Measurements from ENCODE around the gene STARD13.

Gene STARD13

DNA sequence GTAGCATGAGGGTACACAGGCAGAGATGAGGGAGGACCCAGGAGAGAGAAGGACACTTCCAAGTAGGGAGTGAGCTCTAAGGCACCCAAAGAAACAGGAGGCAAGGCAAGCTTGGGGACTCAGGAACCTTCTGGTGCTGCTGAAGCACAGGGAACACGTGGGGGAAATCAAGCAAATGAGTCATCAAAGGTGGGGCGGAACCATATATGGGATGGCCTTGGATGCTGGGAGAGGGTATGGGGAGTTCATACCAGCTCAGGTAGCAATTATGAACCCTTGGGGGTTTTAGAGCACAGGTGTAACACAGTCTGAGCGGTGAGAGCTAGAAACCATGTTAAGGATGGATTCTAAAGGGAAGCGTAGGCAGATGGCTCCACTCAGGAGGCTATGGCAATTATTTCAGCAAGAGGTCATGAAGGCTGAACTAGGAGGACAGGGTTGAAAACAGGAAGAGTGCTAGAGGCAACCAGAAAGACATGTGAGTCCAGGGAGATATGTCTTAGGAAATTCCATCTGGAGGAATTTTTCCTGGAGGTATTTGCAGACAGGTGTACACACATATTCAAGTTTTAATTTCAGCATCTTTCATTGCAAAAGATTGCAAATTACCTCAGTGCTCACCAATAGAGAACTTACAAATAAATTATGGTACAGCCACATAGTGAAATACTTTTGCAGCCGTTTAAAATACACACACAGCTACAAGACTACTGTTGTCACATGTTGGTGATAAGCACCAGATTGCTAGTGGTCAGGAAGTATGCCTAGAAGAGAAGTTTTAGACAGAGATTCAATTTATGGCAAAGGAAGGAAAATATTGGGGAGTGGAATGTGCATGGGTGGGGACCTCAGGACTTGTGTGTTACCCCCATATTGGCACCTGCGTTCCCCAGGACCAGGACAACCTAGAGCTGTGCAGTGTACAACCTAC lies 77.0 kb downstream of the STARD13 start:
- H2AFZ ChIP-seq (ENCODE audit: low read length): no peak overlapping the region
- TF ChIP-seq EZH2 (optimal IDR thresholded peaks at IDR 0.05; ENCODE audit: low read depth, low read length) (no peak), EZH2phosphoT487 (IDR thresholded peaks at IDR 0.05; ENCODE audit: low read length) (no peak)
- TF ChIP-seq, protein P1, sequence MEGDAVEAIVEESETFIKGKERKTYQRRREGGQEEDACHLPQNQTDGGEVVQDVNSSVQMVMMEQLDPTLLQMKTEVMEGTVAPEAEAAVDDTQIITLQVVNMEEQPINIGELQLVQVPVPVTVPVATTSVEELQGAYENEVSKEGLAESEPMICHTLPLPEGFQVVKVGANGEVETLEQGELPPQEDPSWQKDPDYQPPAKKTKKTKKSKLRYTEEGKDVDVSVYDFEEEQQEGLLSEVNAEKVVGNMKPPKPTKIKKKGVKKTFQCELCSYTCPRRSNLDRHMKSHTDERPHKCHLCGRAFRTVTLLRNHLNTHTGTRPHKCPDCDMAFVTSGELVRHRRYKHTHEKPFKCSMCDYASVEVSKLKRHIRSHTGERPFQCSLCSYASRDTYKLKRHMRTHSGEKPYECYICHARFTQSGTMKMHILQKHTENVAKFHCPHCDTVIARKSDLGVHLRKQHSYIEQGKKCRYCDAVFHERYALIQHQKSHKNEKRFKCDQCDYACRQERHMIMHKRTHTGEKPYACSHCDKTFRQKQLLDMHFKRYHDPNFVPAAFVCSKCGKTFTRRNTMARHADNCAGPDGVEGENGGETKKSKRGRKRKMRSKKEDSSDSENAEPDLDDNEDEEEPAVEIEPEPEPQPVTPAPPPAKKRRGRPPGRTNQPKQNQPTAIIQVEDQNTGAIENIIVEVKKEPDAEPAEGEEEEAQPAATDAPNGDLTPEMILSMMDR (IDR thresholded peaks at IDR 0.05; ENCODE audit: low read length): no peak

DNA sequence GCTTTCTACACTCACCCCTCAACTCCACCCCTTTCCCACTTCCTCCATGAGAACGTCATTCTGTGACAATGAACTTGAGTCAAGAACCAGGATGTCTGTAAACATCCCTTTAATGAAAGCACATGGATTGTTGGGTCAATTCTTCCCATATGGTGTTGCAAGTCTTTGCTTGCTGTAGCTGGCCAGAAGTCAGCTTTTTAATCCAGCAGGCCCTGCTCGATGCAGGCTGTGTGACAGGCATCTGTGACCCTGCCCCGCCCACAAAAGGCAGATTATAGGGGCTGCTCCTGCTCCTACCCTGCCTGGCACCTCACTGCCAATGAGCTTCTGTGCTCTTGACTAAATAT lies 78.0 kb downstream of the STARD13 start:
- TF ChIP-seq, protein P1 (IDR thresholded peaks at IDR 0.05; ENCODE audit: low read length): no peak
- TF ChIP-seq EZH2phosphoT487 (IDR thresholded peaks at IDR 0.05; ENCODE audit: low read length) (no peak), EZH2 (optimal IDR thresholded peaks at IDR 0.05; ENCODE audit: low read depth, low read length) (no peak)
- no peak overlapping the region for H3K4me2 ChIP-seq (ENCODE audit: low read depth, low read length)
- H3K9me2 ChIP-seq (replicated peaks; ENCODE audit: insufficient read depth, low read length): no peaks in the 10 kb centered on the region
- no peak overlapping the region for H3K27ac ChIP-seq (ENCODE audit: low read length)
- H3K4me3 ChIP-seq (ENCODE audit: low read length): no peak overlapping the region
- H3F3A ChIP-seq (ENCODE audit: insufficient read depth, low read length): no peaks in the 10 kb centered on the region
- H3K27me3 ChIP-seq (replicated peaks; ENCODE audit: insufficient read depth, low read length): no peaks in the 10 kb centered on the region
- H2AFZ ChIP-seq (ENCODE audit: low read length): no peak overlapping the region
- H3K36me3 ChIP-seq (replicated peaks; ENCODE audit: insufficient read depth, low read length): no peaks in the 10 kb centered on the region
- H3K4me1 ChIP-seq (ENCODE audit: low read length): no peaks in the 10 kb centered on the region
- DNase-seq: no peak
- H3K79me2 ChIP-seq (ENCODE audit: low read length): no peaks in the 10 kb centered on the region
- no peak overlapping the region for H3K9ac ChIP-seq (ENCODE audit: low read length)
- no peaks in the 10 kb centered on the region for H4K20me1 ChIP-seq (ENCODE audit: insufficient read depth, low read length)
- no peaks in the 10 kb centered on the region for H3K9me3 ChIP-seq (replicated peaks; ENCODE audit: insufficient read depth, low read length)

More for the DNA sequence above, 77.0 kb downstream of the STARD13 start:
- Histone ChIP-seq H3K36me3 (replicated peaks; ENCODE audit: insufficient read depth, low read length) (no peaks in the 10 kb centered on the region), H3K79me2 (ENCODE audit: low read length) (no peaks in the 10 kb centered on the region), H3K9me2 (replicated peaks; ENCODE audit: insufficient read depth, low read length) (no peaks in the 10 kb centered on the region), H3K4me3 (ENCODE audit: low read length) (no peak overlapping the region), H4K20me1 (ENCODE audit: insufficient read depth, low read length) (no peaks in the 10 kb centered on the region), H3F3A (ENCODE audit: insufficient read depth, low read length) (no peaks in the 10 kb centered on the region), H3K27me3 (replicated peaks; ENCODE audit: insufficient read depth, low read length) (no peaks in the 10 kb centered on the region), H3K4me2 (ENCODE audit: low read depth, low read length) (no peak overlapping the region), H3K9me3 (replicated peaks; ENCODE audit: insufficient read depth, low read length) (no peaks in the 10 kb centered on the region), H3K4me1 (ENCODE audit: low read length) (no peaks in the 10 kb centered on the region), H3K27ac (ENCODE audit: low read length) (no peak overlapping the region), H3K9ac (ENCODE audit: low read length) (no peak overlapping the region)
- no peak for DNase-seq

DNA sequence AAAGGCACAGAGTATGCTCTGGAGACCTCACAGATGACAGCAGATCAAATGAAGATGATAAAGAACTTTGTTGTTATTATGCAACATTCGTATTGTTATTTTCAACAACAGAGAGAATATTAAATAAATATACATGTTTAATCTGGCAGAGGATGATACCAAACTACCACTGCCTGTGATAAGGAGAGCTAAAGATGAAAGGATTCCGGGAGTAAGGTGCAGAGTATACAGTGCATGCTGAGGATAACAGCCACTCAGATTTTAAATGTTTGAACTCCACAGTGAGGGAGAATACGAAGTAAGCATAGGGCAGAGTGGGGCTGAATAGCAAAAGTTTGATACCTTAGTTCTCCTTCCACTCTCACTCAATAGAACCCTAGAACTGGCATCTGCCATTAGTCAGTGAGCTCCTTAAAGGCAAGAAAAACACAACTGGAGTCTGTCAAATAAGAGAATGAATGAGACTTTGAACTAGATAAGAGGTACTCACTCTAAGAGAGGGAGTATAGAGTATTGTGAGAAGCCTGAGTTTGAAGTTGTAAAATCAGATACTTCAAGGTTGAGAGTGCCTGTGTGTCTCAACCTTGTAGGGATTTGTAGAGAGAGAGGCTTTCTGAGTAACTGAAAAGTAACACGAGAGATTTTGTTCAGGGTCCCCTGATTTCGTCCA lies 78.5 kb downstream of the STARD13 start:
- Histone ChIP-seq H3K9me2 (replicated peaks; ENCODE audit: insufficient read depth, low read length) (no peaks in the 10 kb centered on the region), H4K20me1 (ENCODE audit: insufficient read depth, low read length) (no peaks in the 10 kb centered on the region), H2AFZ (ENCODE audit: low read length) (no peak overlapping the region), H3F3A (ENCODE audit: insufficient read depth, low read length) (no peaks in the 10 kb centered on the region), H3K36me3 (replicated peaks; ENCODE audit: insufficient read depth, low read length) (no peaks in the 10 kb centered on the region), H3K9me3 (replicated peaks; ENCODE audit: insufficient read depth, low read length) (no peaks in the 10 kb centered on the region), H3K27ac (ENCODE audit: low read length) (no peak overlapping the region), H3K27me3 (replicated peaks; ENCODE audit: insufficient read depth, low read length) (no peaks in the 10 kb centered on the region), H3K79me2 (ENCODE audit: low read length) (no peaks in the 10 kb centered on the region), H3K4me1 (ENCODE audit: low read length) (no peaks in the 10 kb centered on the region), H3K9ac (ENCODE audit: low read length) (no peak overlapping the region), H3K4me2 (ENCODE audit: low read depth, low read length) (no peak overlapping the region), H3K4me3 (ENCODE audit: low read length) (no peak overlapping the region)
- DNase-seq: no peak
- TF ChIP-seq EZH2phosphoT487 (IDR thresholded peaks at IDR 0.05; ENCODE audit: low read length): no peak
- no peak for TF ChIP-seq EZH2 (optimal IDR thresholded peaks at IDR 0.05; ENCODE audit: low read depth, low read length)
- TF ChIP-seq, protein P1 (IDR thresholded peaks at IDR 0.05; ENCODE audit: low read length): no peak

Data from MM.1S (cell line).